ENCODE measurements around the gene SLC39A11.

DNA sequence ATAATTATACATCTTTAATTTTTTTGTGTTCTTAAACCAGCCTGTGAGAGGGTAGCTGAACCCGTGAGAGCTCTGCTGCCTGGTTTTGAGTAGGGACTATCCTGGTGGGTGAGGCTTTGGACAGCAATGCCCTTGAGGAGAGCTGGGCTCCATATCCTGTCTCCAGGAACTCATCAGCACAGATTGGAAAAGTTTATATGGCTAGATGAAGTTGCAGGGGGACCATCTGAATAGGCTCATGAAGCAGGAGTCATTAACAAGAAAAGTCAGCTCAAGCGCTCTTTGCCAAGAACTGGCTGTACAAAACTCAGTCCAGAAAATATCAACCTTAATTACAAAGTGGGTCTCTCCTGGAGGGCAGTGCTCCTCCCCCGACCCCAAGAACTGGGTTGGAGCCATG lies 38.5 kb upstream of the SLC39A11 start:
- TF ChIP-seq, protein P1, sequence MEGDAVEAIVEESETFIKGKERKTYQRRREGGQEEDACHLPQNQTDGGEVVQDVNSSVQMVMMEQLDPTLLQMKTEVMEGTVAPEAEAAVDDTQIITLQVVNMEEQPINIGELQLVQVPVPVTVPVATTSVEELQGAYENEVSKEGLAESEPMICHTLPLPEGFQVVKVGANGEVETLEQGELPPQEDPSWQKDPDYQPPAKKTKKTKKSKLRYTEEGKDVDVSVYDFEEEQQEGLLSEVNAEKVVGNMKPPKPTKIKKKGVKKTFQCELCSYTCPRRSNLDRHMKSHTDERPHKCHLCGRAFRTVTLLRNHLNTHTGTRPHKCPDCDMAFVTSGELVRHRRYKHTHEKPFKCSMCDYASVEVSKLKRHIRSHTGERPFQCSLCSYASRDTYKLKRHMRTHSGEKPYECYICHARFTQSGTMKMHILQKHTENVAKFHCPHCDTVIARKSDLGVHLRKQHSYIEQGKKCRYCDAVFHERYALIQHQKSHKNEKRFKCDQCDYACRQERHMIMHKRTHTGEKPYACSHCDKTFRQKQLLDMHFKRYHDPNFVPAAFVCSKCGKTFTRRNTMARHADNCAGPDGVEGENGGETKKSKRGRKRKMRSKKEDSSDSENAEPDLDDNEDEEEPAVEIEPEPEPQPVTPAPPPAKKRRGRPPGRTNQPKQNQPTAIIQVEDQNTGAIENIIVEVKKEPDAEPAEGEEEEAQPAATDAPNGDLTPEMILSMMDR (IDR thresholded peaks at IDR 0.05) = no peak
- no peak for TF ChIP-seq POLR2A (IDR thresholded peaks at IDR 0.05)

Data from body of pancreas (tissue), 4 donors.